Mucosa of descending colon (tissue), 3 donors: ENCODE data around the gene IRX3. TPM values are rescaled to one million over a fixed set of nuclear protein-coding genes. Genes with fewer than 3 reads are reported as not detected.

Source experiments
- ATAC-seq: fragments of 200-7000 bp; cut with Tn5 transposase; one replicate; pipeline ENCODE4 v1.9.1; 2020; ENCODE audit warnings: mild to moderate bottlenecking, moderate library complexity
- DNase-seq, 3 donors: peaks; one replicate each; pipeline ENCODE4 v3.0.0-alpha.2; 2020
- H3K36me3 ChIP-seq: fragments of 200-600 bp; one replicate; pipeline ENCODE4 v1.8.0; 2021; ENCODE audit warnings: low read depth, mild to moderate bottlenecking
- H3K4me1 ChIP-seq: fragments of 200-600 bp; one replicate; pipeline ENCODE4 v1.8.0; 2021; ENCODE audit warnings: low read depth, mild to moderate bottlenecking
- H3K4me3 ChIP-seq: fragments of 200-600 bp; one replicate; pipeline ENCODE4 v1.8.0; 2021; ENCODE audit warnings: mild to moderate bottlenecking
- H3K9me3 ChIP-seq: fragments of 200-600 bp; one replicate; pipeline ENCODE4 v1.8.0; 2021; ENCODE audit warnings: mild to moderate bottlenecking
- intact Hi-C, 2 donors: fragments of 100-400 bp; cut with DNase I in 1 of 2; cut with micrococcal nuclease in 1 of 2; formaldehyde crosslinking; loops; one replicate each; pipeline versions ENCODE4 v1.11.0 to v1.11.1; 2022; cut with DNase I, micrococcal nuclease
- total RNA-seq, 3 donors: library from RNA; stranded (reverse); fragmentation: NEBNext Ultra II Directional in 2 of 3; extraction: Animal tissue kit (Norgen Biotek cat#: 25700) in 2 of 3; gene quantifications; one replicate each; pipeline versions ENCODE4 v1.2.1 to v1.2.4, GENCODE V29; 2021 to 2023
- TF ChIP-seq, protein P1 (sequence below): fragments of 200-600 bp; IDR thresholded peaks from one replicate; pipeline ENCODE4 v1.8.0; 2022; ENCODE audit warnings: antibody characterized with exemption, mild to moderate bottlenecking
- donor health status: DM: no; HTN: no; CAD: no; lungs with moderate emphysema.
- donor health status: DM: no; HTN: no; CAD: no.
- donor health status: DM: no; HTN: yes; CAD: no.

The IRX3 gene
- total RNA-seq, 3 donors from 2014 or later = 0.44 TPM; not detected in 2

DNA sequence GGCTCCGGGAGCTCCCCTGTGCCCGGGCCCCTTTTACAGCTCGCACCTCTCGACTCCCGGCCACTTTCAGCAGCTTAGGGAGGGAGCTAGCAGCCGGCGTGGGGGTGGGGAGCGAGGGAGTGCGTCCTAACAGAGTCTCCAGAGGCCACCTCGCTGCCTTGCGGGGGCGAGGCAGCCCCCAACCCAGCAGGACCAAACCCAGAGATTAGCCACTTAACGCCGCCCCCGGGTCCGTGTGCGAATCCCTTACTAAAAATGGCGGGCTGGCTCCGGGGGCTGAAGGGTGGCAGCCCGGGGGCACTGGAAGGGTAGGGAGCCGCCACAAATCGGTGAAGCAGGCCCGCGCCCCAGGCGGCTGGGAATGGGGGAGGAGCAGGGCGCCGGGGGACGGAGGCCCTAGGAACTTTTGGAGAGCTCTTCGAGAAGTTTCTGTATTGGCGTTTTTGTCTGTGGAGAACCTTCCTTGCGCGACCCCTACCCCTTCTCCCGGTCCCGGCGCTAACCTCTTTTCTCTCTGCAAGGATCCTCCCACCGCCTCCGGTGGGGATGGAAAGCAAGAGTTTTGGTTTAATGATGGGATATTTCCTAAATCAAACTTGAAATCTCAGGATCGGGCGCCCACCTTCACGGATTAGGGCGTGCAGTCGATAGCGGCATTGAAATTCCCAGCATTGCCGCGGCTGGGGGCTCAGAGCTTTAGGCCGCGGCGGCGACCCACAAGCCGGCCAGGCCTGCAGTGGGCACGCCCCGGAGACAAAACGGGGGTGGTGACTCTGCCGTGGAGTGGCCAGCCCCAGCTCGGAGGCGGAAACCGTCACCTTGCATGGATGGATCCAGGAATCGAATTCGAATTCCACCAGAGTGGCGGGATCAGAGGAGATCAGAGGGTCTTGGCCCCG, 793 bp upstream of the IRX3 start:
- no peak for DNase-seq
- TF ChIP-seq, protein P1, sequence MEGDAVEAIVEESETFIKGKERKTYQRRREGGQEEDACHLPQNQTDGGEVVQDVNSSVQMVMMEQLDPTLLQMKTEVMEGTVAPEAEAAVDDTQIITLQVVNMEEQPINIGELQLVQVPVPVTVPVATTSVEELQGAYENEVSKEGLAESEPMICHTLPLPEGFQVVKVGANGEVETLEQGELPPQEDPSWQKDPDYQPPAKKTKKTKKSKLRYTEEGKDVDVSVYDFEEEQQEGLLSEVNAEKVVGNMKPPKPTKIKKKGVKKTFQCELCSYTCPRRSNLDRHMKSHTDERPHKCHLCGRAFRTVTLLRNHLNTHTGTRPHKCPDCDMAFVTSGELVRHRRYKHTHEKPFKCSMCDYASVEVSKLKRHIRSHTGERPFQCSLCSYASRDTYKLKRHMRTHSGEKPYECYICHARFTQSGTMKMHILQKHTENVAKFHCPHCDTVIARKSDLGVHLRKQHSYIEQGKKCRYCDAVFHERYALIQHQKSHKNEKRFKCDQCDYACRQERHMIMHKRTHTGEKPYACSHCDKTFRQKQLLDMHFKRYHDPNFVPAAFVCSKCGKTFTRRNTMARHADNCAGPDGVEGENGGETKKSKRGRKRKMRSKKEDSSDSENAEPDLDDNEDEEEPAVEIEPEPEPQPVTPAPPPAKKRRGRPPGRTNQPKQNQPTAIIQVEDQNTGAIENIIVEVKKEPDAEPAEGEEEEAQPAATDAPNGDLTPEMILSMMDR = no peak
- intact Hi-C loops = no loop called here
- Histone ChIP-seq H3K4me3 (no peak overlapping the region), H3K36me3 (no peaks in the 10 kb centered on the region), H3K9me3 (no peaks in the 10 kb centered on the region), H3K4me1 (peaks cover 33% of the 10 kb centered on the region)
- no peak for ATAC-seq

DNA sequence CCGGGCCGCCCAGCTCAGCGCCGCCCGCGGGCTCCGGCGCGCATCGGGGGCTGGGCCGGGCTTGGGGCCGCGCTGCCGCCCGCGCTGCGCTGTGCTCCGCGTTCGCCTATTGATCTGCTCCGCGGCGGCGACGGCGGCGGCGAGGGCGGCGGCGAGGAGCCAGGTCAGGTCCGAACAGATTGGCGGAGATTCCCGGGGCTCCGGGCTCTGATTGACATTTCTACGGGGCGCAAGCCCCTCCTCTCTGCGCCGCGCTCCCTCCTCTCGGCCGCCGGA, 559 bp downstream of the IRX3 start:
- TF ChIP-seq, protein P1 = no peak
- H3K36me3 ChIP-seq = no peaks in the 10 kb centered on the region
- DNase-seq (no peak), ATAC-seq (no peak)
- H3K4me3 ChIP-seq = no peak overlapping the region
- H3K4me1 ChIP-seq = peaks cover 45% of the 10 kb centered on the region
- H3K9me3 ChIP-seq = no peaks in the 10 kb centered on the region
- intact Hi-C loops = no loop called here

DNA sequence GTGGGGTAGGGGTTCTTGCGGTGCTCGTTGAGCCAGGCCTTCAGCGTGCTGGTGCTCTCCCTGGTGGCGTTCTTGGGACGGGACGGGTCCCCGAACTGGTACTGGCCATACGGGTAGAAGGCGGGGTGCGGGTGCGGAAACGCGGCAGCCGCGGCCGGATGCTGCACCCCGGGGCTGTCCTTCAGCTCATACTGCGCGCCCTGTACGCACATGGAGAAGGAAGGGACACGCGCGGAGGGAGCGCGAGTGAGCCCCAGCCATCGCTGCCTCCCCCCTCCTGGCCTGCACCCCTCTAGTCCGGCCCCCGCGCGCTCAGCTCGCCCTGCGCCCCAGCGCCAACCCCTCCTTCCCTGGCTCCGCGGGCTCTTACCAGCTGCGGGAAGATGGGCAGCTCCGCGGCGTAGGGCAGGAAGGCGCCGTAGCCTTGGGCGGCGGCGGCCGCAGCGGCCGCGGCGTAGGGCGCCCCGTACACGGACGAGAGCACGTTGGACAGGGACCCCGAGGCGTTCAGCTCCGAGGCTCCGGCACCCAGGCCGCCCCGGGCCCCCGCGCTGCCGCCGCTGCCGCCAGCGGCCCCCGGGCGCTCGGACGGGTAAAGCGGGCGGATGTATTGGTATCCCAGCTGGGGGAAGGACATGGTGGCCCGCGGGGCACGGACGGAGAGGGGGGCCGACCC, 1.0 kb downstream of the IRX3 start:
- Histone ChIP-seq H3K4me1 (peaks cover 45% of the 10 kb centered on the region), H3K36me3 (no peaks in the 10 kb centered on the region), H3K4me3 (no peak overlapping the region), H3K9me3 (no peaks in the 10 kb centered on the region)
- intact Hi-C loops = no loop called here
- no peak for DNase-seq
- TF ChIP-seq, protein P1 = no peak
- peak; percentile 8 for ATAC-seq

DNA sequence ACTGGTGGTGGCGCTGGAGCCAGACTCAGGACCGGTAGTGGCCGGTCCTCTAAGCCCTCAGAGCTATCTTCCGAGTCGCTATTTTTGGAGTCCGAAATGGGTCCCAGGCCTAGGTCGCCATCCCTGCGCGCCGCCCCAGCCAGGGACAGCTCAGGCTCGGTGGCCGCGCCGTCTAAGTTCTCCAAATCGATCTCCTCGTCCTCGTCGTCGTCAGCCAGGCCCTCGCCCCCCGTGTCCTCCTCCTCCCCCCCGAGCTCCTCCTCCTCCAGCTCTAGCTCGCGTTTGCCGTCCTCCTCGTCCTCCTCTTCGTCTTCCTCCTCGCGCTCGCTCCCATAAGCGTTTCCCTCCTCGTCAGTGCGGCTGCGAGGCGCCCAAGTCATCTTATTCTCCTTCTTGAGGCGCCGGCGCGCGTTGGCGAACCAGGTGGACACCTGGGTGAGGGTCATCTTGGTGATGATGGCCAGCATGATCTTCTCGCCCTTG, 1.6 kb downstream of the IRX3 start:
- DNase-seq = no peak
- no peak for ATAC-seq
- Histone ChIP-seq H3K4me3 (no peak overlapping the region), H3K9me3 (no peaks in the 10 kb centered on the region), H3K36me3 (no peaks in the 10 kb centered on the region), H3K4me1 (peaks cover 45% of the 10 kb centered on the region)
- TF ChIP-seq, protein P1 = no peak
- intact Hi-C loops = no loop called here

DNA sequence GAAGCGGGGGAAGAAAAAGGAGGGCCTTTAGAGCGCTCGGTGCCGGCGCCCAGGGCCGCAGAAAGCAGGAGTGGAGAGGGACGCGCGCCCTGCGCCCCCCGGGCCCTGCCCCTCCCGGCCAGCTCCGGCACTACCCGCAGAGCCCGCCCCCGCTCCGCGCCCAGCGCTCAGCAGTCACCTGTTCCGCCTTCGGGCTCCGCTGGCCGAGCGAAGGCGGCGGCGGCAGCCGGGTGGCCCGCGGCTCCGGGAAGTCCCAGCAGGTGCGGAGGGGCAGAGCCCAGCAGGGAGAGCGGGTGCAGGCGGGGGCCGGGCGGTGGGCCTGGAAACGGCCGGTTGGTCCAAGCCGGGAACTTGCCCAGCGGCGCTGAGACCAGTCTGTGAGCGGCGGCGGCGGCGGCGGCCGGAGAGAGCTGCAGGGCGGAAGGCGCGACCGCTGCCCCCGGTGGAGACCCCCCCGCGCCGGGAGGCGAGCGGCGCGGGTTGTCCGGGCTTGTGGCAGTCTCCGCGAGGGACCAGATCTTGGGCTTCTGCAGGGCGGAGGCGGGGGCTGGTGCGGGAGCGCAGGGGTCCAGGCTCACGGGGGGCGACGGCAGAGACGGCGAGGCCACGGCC, 2.2 kb downstream of the IRX3 start:
- H3K36me3 ChIP-seq = no peaks in the 10 kb centered on the region
- TF ChIP-seq, protein P1 = no peak
- no peaks in the 10 kb centered on the region for H3K9me3 ChIP-seq
- peak; percentile 36 for ATAC-seq
- no peak overlapping the region for H3K4me3 ChIP-seq
- DNase-seq = peak in 2 of 3 donors; percentile 22 to 51
- intact Hi-C loops = no loop called here
- peaks cover 45% of the 10 kb centered on the region for H3K4me1 ChIP-seq
